ENCODE data around the gene ATP6V1G2. TPM values are rescaled to one million over a fixed set of nuclear protein-coding genes. Genes with fewer than 3 reads are reported as not detected.

The ATP6V1G2 gene
- total and polyA plus RNA-seq, 7 donors = 2.8 to 9.1 (median 5.0) TPM; not detected in 2

DNA sequence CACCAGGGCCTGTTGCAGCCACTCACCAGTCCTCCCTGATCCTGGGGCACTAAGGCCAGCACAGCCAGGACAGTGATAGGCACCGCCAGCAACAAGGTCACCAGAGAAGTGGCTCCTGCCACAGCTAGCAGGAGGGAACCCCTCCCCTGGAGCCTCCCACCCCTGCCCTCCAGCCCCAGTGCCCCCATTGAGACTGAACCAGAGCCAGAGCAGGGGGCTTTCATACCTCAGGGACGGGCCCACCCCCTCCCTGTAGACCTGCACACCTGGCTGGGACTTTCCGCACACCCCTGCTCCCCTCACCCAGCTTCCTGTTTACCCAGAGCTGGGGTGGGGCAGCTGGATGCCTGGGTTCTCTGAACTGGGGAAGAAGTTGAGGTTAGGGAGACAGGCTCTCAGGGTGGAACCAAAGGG, 35.8 kb upstream of the ATP6V1G2 start, which contains the start of gene LTB:
TSS of gene LTB (minus strand) at position 195 of the 414 bp plus-strand sequence. CDS start at position 188, 7 bp downstream.
- WGBS, 2 donors = 36 to 40% methylated on average over 3 of the region's 3 CpGs
- H3K27ac ChIP-seq = peak within 1 kb of the TSS; percentile 80 to 87 (median 84)
- H3K4me1 ChIP-seq = peaks cover 0 to 19% (median 16%) of the 10 kb centered on the region in 4 donors
- intact Hi-C loops (cut with DNase I) = no loop called here
- peaks cover 0 to 6% (median 5%) of the 10 kb centered on the region in 3 donors for H3K27me3 ChIP-seq
- H3K36me3 ChIP-seq = no peaks in the 10 kb centered on the region
- DNase-seq = no peak
- H3K4me3 ChIP-seq = peak within 1 kb of the TSS; percentile 50 to 85 (median 70)
- TF ChIP-seq, protein P1, sequence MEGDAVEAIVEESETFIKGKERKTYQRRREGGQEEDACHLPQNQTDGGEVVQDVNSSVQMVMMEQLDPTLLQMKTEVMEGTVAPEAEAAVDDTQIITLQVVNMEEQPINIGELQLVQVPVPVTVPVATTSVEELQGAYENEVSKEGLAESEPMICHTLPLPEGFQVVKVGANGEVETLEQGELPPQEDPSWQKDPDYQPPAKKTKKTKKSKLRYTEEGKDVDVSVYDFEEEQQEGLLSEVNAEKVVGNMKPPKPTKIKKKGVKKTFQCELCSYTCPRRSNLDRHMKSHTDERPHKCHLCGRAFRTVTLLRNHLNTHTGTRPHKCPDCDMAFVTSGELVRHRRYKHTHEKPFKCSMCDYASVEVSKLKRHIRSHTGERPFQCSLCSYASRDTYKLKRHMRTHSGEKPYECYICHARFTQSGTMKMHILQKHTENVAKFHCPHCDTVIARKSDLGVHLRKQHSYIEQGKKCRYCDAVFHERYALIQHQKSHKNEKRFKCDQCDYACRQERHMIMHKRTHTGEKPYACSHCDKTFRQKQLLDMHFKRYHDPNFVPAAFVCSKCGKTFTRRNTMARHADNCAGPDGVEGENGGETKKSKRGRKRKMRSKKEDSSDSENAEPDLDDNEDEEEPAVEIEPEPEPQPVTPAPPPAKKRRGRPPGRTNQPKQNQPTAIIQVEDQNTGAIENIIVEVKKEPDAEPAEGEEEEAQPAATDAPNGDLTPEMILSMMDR (IDR thresholded peaks at IDR 0.05) = no peak
- no peak for TF ChIP-seq EP300 (IDR thresholded peaks at IDR 0.05)
- TF ChIP-seq POLR2A (IDR thresholded peaks at IDR 0.05) = no peak
- TF ChIP-seq POLR2AphosphoS5 (IDR thresholded peaks at IDR 0.05) = no peak
- no peaks in the 10 kb centered on the region for H3K9me3 ChIP-seq

DNA sequence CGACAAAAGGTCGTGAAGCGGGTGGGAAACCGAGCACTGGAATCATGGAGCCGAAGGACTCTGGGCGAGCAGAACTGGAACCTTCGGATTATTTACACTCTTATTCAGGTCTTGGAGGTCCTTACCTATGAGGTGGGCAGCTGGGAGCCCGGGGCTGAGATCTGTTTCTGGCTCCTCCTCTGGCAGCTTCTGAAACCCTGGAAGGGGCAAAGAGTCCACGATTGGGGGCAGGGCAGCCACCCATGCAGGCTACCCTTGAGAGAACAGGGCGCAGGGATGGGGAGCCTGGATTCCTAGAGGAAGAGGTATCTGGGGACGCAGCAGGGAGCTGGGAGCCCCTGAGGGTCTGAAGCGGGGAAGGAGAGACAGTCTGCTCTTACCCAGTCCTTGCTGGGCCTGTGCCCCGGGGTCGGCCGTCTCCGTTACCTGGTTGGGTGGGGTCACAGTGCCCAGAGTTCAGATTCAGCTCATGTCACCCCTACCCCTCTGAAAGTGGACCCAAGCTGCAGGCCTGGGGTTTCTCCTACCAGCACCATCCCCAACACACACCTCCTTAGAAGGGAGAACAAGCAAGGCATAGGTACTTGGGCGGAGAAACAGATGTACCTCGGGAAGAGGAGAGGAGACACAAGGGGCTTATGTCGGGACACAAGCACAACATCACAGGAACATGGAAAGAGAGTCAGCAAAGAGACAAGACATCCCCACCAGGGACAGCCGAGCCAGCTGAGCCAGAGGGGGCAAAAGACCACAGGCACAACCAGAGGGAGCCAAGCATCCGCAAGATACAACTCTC, 35.2 kb upstream of the ATP6V1G2 start:
- intact Hi-C loops (cut with DNase I) = loop anchor here (1.0 to 2.0 kb wide), 2 partner anchors 17 to 35 kb away; partner anchors contain the start of genes ATP6V1G2 and NFKBIL1
- H3K4me3 ChIP-seq = peak overlapping the region; percentile 50 to 85 (median 70)
- H3K36me3 ChIP-seq = no peaks in the 10 kb centered on the region
- TF ChIP-seq, protein P1 (IDR thresholded peaks at IDR 0.05) = no peak
- TF ChIP-seq POLR2AphosphoS5 (IDR thresholded peaks at IDR 0.05) (no peak), POLR2A (IDR thresholded peaks at IDR 0.05) (no peak), EP300 (IDR thresholded peaks at IDR 0.05) (no peak)
- H3K4me1 ChIP-seq = peaks cover 0 to 19% (median 16%) of the 10 kb centered on the region in 4 donors
- no peaks in the 10 kb centered on the region for H3K9me3 ChIP-seq
- H3K27ac ChIP-seq = peak overlapping the region; percentile 80 to 87 (median 84)
- DNase-seq = no peak
- H3K27me3 ChIP-seq = peaks cover 0 to under 1% (median under 1%) of the 10 kb centered on the region in 3 donors
- WGBS, 2 donors = 13 to 23% methylated on average over 21 of the region's 21 CpGs

DNA sequence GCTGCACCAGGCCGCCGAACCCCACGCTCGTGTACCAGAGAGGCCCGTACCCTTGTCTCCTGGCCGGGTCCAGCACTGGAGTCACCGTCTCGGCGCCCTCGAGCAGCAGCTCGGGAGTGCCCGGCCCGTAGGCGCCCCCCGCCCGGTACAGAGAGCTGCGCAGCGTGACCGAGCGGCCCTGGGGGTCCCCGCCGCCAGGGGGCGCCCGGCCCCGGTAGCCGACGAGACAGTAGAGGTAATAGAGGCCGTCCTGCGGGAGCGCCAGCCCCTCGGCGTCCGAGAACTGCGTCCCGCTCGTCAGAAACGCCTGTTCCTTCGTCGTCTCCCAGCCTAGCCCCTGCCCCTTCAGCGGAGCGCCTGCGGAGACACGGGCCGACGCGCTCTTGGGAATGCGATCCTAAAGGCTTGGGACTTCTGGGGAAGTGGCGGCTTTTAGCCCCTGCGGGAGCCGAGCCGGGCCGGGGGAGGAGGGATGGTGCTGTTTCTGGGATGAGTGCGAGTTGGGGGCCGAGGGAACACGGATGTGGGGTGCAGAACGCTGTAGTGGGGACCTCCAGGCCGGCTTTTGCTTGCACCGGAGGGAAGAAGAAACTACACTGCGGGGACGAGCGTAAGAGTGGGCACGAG, 34.5 kb upstream of the ATP6V1G2 start:
- H3K4me3 ChIP-seq = peak overlapping the region; percentile 50 to 85 (median 70)
- H3K27ac ChIP-seq = peak overlapping the region; percentile 80 to 87 (median 84)
- peaks cover 0 to 21% (median 17%) of the 10 kb centered on the region in 4 donors for H3K4me1 ChIP-seq
- no peaks in the 10 kb centered on the region for H3K36me3 ChIP-seq
- H3K9me3 ChIP-seq = no peaks in the 10 kb centered on the region
- TF ChIP-seq, protein P1 (IDR thresholded peaks at IDR 0.05) = peak; percentile 86 to 96 (median 90)
- TF ChIP-seq POLR2AphosphoS5 (IDR thresholded peaks at IDR 0.05) (peak in 3 of 4 donors; percentile 59 to 76 (median 72)), EP300 (IDR thresholded peaks at IDR 0.05) (no peak), POLR2A (IDR thresholded peaks at IDR 0.05) (peak in 1 of 2 donors; percentile 33)
- WGBS, 2 donors = 0 to 1% methylated on average over 62 of the region's 62 CpGs
- DNase-seq = peak; percentile 94
- H3K27me3 ChIP-seq = no peaks in the 10 kb centered on the region
- intact Hi-C loops (cut with DNase I) = loop anchor here (1.0 to 2.0 kb wide), 2 partner anchors 17 to 34 kb away; partner anchors contain the start of genes ATP6V1G2 and NFKBIL1

DNA sequence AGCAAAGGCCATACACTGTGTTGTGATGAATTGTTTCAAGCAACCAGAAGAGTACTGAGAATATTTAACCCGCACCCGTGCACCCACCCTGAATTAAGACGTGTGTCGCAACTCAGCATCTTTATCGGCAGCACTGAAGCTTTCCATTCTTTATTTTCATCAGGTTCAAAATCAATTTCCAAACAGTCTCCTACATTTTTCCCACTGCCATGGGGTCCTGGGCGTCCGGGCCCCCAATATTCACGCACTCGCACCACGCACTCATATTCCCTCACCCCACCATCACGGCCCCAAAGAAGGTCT, 34.0 kb upstream of the ATP6V1G2 start:
- H3K4me3 ChIP-seq = peak overlapping the region; percentile 50 to 85 (median 70)
- peak overlapping the region; percentile 80 to 87 (median 84) for H3K27ac ChIP-seq
- H3K4me1 ChIP-seq = peaks cover 0 to 21% (median 17%) of the 10 kb centered on the region in 4 donors
- no peaks in the 10 kb centered on the region for H3K27me3 ChIP-seq
- H3K36me3 ChIP-seq = no peaks in the 10 kb centered on the region
- DNase-seq = no peak
- intact Hi-C loops (cut with DNase I) = loop anchor here (2.0 kb wide), 1 partner anchor 34 kb away; the partner anchor contains the start of genes ATP6V1G2 and NFKBIL1
- 35 to 53% methylated on average over 11 of the region's 11 CpGs for WGBS, 2 donors
- no peaks in the 10 kb centered on the region for H3K9me3 ChIP-seq
- no peak for TF ChIP-seq POLR2A (IDR thresholded peaks at IDR 0.05)
- no peak for TF ChIP-seq EP300 (IDR thresholded peaks at IDR 0.05)
- no peak for TF ChIP-seq POLR2AphosphoS5 (IDR thresholded peaks at IDR 0.05)
- TF ChIP-seq, protein P1 (IDR thresholded peaks at IDR 0.05) = no peak

Data from sigmoid colon (tissue), 7 donors.